HL-60/S4 (cell line): Measurements from ENCODE around the gene ATP2B3.

Experiments
- in situ Hi-C: fragments of 300-500 bp; cut with MboI; formaldehyde crosslinking; loops from 2 replicates; pipeline ENCODE4 v1.14.3; 2022; ENCODE audit warnings: low sequenced_read_pairs

ATP2B3 gene

DNA sequence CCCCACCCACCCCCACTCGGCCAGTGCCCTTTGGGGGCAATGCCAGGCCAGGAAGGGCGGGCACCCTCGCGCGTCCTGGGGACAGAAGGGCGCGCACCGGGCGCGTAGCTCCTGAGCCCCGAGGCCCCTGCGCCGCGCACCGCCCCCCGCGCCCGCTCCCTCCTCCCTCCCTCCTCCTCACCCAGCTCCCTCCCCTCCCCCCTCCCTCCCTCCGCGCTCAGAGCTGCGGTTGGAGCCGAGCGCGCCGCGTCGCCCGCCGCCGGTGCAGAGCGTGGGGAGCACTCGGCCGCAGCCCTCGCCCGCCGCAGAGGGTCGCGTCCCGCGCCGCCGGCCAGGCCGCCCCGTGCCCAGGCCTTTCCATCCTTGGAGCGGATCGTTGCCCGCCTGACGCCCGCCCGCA is at the start of gene ATP2B3:
ATP2B3 (plus strand) TSS at position 220 of the 400 bp plus-strand sequence. CDS start 18,606 bp downstream, outside the sequence.
- in situ Hi-C loops = loop anchor here (25.0 kb wide), 1 partner anchor 580 kb away; no protein-coding TSS in a partner anchor

DNA sequence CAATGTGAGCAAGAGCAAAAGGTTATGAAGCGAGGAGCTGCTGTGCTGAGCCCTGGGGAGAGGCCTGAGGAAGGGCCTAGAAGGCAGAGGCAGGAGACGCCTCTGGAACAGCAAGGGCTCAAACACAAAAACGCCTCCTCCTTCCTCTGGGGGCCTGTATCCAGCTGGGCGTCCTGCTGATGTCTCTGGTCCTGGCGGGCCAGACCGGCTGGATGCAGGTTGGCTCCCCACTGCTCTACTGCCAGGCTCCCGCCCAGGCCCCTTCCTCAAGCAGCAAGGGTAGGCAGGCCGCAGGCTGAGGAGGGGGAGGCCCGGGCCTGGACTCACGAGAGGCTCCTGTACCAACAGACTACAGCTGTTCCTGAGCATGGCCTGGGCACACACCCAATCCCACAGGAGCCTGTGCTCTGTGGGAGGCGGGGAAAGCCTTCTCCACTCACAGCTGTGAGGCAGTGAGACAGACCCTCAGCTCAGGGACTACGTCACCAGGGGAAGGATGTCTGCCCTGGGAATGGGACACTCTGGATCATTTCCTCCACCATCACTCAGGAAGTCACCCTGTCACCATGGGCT is 49.3 kb upstream of the ATP2B3 start:
- in situ Hi-C loops = no loop called here

DNA sequence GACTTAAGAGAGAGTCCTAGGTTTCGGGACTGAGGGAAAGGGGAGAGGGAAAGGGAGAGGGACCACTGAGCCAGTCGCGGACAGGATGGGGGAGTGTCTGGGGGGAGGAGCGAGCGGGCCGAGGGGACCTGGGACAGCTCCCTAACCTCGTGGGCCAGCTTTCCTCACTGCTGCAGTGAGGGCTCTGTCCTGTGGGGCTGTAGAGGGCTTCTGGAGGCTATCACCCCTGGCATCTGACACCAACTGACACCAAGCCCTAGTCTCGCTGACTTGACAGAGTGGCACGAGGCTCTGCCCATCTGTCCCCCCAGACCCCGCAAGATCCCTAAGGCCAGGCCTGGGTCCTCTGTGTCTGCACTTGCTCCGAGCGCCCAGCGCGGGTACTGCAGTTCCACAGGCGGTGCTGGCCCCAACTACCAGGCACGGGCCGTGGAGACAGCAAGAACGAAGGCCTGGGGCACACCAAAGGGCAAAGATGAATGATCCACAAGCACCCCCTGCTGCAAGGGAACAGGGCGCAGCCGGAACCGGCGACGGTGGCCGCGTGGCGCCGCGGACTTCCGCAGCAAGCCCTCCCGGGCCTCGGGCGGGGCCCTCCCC is 47.5 kb upstream of the ATP2B3 start:
- in situ Hi-C loops = no loop called here

DNA sequence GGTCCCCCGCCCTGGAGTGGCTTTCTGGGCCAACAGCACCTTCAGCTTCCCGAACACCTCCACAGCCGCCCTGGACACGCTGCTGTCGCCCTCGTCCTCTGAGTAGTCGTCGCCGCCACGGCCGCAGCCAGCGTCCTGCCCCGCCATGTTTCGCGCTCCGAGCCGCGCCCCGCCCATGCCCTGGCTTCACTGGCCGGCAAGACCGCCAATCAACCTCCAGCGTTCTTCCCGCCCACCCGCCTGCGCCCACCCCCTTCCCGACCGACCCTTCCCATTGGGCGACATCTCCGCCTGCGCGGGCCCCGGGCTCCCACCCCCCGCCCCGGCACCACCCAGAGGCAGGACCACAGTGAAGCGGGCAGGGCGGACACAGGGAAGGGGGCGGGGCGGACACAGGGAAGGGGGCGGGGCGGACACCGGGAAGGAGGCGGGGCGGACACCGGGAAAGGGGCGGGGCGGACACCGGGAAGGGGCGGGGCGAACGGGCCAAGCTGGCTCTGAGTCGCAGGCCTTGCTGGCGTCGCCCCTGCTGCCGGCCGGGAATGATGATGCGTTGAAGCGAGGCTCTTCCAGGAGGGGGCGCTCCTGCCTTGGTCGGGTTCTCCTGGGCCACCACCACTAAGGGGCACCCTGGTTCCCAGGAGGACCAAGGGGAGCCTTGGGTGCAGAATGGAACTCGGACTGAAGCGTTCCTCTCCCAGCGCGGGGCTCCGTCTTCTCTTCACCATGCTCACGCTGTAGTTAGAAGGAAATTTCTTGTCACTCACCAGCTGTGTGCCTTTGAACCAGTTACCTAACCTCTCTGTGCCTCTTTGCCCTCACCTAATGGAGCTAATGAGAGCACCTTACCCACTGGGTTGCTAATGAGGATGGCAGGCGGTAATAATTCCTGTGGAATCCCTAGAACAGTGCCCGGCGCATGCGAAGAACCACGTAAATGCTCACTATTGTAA is 46.8 kb upstream of the ATP2B3 start, which contains the start of gene HAUS7:
HAUS7 (minus strand) TSS at position 166 of the 953 bp plus-strand sequence; CDS start at position 147, 19 bp downstream.
- in situ Hi-C loops = no loop called here

DNA sequence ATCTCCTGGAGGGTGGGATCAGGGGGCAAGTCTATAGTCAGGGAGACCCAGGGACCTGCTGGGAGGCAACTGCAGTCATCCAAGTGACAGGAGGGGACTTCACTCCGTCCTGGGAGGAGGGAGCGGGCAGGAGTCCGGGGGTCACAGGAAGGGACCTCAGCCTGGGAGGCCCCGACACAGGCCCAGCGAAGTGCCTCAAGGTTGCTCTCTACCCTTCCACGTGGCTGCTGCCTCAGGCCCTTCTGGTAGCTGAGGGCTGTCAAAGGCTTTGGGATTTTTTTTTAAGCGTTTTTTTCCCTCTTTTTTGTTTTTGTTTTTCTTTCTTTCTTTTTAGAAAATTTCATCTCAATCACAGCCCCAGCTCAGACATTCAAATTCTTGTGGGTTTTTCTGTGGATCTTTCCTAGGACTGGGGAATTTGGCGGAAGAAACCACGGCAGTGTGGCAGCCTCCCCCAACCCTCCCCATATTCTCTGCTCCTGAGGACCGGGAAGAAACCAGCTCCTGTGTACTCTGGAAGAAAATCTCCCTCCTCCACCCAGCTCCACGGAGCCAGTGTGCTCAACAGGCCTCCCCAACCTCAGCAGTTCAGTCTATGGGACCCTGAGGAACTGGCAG is 45.7 kb upstream of the ATP2B3 start:
- in situ Hi-C loops = no loop called here

DNA sequence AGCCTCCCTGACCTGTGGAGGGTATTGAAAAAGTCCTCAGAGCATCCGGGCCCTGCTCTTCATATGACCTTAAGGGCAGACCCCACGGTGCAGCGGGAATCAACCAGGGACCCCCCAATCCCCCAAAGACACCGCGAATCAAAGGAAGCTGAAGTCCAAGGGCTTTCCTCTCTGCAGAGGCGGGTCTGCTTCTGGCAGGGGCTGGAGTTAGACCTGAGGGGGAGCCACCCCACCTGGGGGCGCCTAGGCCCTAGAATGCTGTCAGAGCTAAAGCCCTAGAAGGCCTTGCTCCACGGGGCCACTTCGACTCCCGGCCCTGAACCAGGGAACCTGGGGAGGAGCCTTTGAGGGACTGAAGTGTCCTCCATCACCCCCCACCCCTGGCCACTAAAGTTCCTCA is 44.3 kb upstream of the ATP2B3 start:
- in situ Hi-C loops = no loop called here

DNA sequence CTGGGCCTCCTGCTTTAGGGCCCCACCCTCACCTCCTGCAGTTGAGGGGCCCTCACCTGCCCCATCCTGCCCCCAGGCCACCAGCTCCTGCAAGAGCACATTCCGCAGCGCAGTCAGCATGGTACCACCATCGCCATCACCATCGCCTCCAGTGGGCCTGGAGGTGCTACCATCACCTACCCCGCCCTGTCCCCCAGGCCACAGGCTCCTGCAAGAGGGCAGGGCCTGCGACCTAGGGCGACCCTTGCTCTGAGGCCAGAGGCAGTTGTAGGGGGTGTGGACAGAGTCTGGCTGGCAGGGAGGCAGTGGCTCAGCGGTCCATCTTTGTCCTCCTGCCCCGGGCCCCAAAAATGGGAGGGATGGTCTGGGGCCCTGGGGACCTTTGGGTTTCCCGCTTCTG is 43.2 kb upstream of the ATP2B3 start:
- in situ Hi-C loops = no loop called here

DNA sequence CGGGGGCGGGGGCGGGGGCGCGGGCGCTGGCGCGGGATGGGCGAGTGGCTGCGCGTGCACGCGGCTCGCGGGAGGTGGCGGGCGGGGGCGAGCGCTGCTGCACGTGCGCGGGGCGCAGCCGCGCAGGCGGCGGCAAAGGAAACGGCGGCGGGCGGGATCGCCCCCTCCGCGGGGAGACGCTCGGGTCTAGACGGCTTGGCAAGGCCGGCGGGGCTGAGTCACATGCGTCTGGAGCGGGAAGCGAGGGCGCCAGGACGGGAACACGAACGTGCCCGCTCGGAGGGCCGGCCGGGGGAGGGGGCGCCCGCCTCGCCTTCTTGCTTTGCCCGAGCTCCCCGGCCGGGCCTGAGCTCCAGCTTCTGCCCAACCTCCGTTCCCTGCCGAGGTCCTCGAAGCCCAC is 42.7 kb upstream of the ATP2B3 start:
- in situ Hi-C loops = no loop called here

DNA sequence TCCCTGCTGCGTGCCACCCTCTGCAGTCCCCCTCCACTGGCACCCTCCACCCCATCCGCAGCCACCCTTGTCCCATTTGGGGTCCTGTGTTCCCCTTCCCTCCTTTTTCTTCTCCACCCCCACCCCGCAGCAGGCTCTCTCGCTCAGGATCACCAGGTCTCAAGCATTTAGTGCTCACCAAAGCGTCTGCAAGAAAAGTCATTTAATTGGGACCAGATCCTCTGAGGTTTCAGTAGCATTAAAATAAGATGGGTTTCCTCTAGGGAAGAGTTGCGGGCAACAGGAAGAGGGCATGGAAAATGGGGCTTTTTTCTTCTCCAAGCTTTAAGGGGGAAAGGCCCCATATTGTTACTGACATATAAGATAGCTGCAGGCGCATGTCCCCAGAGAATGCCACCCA is 42.2 kb upstream of the ATP2B3 start:
- in situ Hi-C loops = no loop called here

DNA sequence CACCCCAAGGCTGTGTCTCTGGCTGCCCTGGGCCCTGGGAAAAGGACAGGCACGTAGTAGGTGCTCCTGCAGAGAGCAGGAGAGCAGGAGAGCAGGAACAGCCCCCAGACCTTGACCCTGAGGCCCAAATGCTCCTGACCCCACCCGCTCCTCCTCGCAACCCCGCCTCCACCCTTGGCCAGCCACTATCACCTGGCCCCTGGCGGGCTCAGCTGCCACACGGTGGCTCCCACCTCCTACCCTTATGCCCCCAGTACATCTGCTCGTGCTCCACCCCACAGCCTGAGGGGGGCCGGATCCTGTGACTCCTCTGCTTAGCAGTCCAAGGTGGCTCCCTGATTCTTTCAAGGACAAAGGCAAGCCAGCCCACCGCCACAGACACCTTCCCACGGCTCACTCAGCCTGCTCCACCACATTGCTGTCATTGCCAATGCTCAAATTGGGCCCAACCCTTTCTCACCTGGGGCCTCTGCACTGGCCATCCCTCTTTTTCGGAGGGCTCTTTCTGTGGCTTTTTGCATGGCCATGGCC is 41.6 kb upstream of the ATP2B3 start:
- in situ Hi-C loops = no loop called here

DNA sequence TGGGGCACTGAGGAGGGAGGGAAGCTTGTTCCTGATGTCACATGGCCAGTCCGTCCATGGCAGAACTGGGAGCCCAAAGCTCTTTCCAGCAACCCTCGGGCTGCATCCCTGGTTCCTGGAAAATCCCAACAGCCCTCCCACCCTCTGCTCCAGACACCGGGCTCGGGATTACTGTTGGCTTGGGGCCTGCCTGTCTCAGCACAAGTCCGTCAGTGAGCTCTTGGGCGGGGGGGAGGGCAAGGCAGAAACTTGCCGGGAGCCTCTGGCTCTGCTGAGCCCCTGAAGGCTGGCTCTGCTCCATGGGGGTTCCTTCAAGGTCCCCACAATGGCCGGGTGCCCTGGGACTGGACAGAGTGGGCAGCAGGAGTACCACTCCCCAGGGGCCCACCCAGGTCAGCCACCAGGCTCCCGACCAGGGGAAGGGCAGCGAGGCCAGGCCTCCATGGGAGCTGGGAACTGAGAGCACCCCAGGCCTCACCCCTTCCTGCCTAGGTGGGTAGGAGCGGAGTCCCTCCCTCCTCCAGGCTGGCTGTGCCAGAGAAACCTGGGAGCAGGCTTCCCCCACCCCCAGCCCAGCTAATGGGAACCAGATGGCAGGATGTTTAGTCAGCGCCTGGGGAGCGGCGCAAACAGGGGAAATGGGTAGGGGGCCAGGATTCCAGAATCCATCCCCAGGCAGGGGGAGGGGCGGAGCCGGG is 40.6 kb upstream of the ATP2B3 start:
- in situ Hi-C loops = no loop called here

DNA sequence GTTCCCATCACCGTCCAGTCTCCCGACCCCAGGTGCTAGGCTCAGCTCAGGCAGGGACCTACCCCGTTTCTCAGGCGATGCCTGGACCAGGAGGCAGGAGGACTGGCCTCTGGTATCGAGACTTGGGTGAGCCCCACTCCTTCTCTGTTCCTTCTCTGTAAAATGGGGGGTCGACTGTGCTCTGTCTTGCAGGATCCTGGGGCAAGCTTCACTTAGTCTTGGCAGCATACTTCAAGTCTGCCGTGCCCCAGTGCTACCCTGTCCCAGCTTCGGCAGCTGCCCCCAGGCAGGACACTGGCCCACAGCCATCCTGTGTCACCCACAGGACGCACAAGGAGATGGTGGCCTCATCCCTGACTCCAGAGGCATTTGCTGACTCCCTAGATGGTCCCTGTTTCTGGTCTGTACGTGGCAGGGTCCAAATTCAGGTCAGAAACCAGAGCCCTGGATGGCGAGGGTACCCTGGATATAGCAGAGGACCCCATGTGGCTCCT is 40.0 kb upstream of the ATP2B3 start:
- in situ Hi-C loops = no loop called here

DNA sequence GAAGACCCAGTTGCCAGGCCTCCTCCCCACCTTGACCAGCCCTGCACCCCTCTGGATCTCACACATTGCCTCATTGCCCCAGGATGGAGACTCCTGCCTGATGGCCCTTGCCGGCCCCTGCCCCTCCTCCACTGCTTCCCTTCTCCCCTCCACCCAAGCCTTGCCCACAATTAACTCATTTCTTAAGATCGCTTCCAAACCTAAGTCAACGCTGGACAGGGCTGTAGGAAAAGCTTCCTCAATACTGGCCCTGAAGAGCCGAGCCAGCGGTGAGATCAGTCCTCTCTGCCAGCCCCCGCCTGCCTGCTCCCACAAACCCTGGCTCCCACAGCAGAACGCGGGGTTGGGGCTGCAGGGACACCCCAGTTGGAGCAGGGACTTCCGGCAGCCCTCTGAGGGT is 39.5 kb upstream of the ATP2B3 start:
- in situ Hi-C loops = no loop called here

DNA sequence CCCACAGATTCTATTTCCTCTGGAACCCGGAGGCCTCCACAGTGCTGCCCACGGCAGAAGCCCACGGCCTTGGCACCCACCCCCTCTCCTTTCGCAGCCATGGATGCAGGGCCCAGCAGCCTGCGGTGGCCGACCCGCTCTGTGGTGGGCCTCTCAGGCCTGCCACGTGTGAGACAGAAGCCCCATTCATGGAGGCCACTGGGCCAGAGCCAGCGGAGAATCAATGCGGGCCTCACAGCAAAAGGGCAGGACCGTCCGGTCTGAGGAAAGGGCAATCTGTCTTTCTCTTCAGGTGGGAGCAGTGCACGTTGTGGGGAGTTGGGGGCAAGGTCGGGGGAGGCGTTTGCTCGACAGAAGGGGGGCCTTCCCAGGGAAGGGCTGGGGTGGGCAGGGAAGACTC is 38.7 kb upstream of the ATP2B3 start:
- in situ Hi-C loops = no loop called here

DNA sequence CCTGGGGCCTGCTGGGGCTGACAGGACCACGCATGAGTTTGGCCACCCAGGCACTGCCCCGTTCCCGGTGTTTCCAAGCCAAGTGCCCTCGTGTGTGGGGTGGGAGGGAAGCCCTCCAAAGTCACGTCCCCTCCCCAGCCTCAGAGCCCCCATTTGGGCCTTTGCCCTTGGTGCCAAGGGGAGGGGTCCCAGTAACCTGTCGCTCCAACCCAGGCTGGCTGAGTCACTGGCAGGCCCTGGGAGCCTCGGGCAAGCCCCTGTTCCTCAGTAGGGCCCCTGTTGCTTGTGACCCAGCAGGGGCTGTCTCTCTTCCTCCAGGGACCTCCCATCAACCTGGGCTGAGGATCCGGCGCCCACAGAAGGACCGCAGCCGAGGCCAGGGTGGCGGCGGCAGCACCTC is 36.4 kb upstream of the ATP2B3 start:
- in situ Hi-C loops = no loop called here

DNA sequence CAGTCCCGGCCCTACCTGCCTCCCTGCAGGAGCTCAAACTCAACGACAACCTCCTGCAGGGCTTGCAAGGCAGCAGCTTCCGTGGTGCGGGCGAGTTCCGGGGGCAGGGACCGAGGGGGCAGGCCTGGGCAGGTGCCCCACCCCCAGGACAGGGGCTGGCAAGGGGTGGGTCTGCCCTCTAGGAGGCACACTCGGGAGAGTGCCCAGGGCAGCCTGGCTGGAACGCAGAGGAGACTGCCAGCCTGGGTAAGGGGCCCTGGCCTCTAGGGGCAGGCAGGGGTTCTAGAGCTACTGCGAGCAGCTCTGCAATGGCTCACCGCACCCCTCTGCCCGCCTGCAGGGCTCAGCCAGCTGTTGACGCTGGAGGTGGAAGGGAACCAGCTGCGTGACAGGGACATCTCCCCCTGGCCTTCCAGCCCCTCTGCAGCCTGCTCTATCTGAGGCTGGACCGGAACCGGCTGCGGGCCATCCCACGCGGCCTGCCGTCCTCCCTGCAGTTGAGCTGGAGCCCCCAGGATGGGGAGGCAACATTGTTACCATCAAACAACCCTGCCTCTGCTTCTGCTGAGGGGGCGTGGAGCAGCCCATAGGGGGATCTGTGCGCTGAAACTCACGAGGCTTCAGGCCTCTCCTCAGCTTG is 34.9 kb upstream of the ATP2B3 start:
- in situ Hi-C loops = no loop called here

DNA sequence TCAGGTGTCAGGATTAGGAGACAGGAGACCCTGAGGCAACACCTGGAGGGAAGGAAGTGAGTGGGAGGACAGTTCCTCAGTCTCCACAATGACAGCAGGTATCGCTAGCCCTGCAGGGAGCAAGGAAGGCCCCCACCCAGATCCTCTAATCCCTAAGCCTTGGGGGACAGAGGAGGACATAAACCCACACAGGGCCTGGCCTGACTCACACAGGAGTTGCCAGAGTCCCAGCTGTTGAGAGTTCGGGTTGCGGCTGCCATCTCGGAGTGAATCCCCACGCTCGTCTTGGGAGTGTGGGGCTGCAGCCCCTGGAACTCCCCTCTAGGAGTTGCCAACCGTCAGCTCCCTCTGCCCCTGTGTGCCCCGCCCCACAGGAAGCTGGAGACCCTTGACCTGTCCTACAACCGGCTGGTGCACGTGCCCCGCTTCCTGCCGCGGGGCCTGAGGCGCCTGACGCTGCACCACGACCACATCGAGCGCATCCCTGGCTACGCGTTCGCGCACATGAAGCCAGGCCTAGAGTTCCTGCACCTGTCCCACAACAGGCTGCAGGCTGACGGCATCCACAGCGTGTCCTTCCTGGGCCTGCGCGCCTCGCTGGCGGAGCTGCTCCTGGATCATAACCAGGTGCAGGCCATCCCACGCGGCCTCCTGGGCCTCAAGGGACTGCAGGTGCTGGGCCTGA is 31.9 kb upstream of the ATP2B3 start:
- in situ Hi-C loops = no loop called here

DNA sequence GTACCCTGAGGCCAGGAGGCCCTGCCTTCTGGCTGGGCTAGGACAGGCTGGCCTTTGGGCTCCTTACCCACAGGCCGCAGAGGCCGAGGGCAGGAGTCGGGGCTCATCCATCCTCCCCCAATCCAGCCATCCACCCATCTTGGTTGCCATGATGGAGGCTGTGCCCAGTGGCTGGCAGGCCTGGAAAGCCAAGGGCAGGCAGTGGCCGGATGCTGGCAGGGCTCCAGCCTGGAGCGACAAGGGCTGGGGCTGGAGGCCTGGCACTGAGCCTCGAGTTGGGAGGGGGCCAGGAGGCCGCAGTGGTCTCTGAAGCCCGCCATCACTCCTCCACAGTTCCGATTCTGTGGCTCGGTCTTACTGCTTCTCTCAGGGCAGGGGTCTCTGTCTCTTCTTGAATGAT is 31.3 kb upstream of the ATP2B3 start:
- in situ Hi-C loops = no loop called here

DNA sequence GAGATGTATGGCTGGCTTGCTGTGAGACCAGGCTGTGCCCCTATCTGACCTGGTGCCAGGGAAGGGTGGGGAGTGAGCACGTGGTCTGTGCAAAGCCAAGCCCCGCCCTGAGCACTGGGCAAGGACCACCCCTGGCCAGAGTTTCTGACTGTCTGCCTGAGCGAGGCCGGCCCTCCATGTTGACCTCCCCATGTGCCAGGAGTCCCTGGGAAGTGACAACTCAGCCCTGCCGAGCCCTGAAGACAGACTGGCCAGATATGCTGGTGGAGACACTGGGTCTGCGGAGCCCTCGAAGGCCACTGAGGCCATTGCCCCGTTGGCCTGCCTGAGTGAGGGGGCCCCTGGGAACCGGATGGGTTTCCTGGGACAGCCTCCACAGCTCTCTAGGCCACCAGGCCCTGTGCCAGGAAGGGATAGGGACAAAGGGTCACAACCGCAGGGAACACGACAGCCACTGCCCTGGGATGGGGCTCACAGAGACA is 29.8 kb upstream of the ATP2B3 start:
- in situ Hi-C loops = no loop called here
